Cardiac muscle cell (in vitro differentiated cells and primary cell): ENCODE data around the gene PLA2G4B. TPM values are rescaled to one million over a fixed set of nuclear protein-coding genes. Genes with fewer than 3 reads are reported as not detected.
"Not testable (repeated sequence)": the region's sequence is repeated elsewhere in the genome, so short reads cannot be mapped to it uniquely, and the experiment has no call there.

Experiments
- DNase-seq, 2 donors: peaks; one replicate each; pipeline versions ENCODE4 v3.0.0 to v3.0.0-alpha.2; 2010 to 2017; ENCODE audit warnings: low read depth in 1 of 2, low spot score in 1 of 2
- H3K27ac ChIP-seq: fragments of 200-600 bp; sonication (generic); 2 replicates; pipeline ENCODE4 v1.5.1; 2016
- H3K27me3 ChIP-seq: fragments of 200-600 bp; sonication (generic); 2 replicates; pipeline ENCODE4 v1.6.0; 2016; ENCODE audit warnings: control low read depth
- H3K36me3 ChIP-seq: fragments of 200-600 bp; sonication (generic); 2 replicates; pipeline ENCODE4 v1.5.1; 2016; ENCODE audit warnings: control low read depth
- H3K4me1 ChIP-seq: fragments of 200-600 bp; sonication (generic); 2 replicates; pipeline ENCODE4 v1.8.1; 2017; ENCODE audit warnings: low read depth, mild to moderate bottlenecking, mixed run types
- H3K4me3 ChIP-seq: fragments of 200-600 bp; sonication (generic); 2 replicates; pipeline ENCODE4 v1.5.1; 2016; ENCODE audit warnings: mild to moderate bottlenecking
- H3K9me3 ChIP-seq: fragments of 200-600 bp; sonication (generic); 2 replicates; pipeline ENCODE4 v1.5.1; 2017; ENCODE audit warnings: low read depth, mild to moderate bottlenecking, control low read depth
- polyA plus RNA-seq: library from polyadenylated mRNA; unstranded; fragments of >200 nt; fragmentation: Nextera tagmentation; extraction: Ambion mirVana; gene quantifications from 2 replicates; pipeline ENCODE4 v1.2.1, GENCODE V29; 2016
- total RNA-seq: library from RNA; depleted of rRNA; stranded (reverse); fragments of >200 nt; gene quantifications from 2 replicates; pipeline ENCODE4 v1.2.3, GENCODE V29; 2016
- TF ChIP-seq, protein P1 (sequence below): IDR thresholded peaks from 2 replicates; pipeline ENCODE4 v1.5.1; 2012; ENCODE audit warnings: low read depth, mild to moderate bottlenecking, low read length

The PLA2G4B gene
- total and polyA plus RNA-seq, 2 experiments from 2014 or later, result 20.1 to 29.1 TPM

DNA sequence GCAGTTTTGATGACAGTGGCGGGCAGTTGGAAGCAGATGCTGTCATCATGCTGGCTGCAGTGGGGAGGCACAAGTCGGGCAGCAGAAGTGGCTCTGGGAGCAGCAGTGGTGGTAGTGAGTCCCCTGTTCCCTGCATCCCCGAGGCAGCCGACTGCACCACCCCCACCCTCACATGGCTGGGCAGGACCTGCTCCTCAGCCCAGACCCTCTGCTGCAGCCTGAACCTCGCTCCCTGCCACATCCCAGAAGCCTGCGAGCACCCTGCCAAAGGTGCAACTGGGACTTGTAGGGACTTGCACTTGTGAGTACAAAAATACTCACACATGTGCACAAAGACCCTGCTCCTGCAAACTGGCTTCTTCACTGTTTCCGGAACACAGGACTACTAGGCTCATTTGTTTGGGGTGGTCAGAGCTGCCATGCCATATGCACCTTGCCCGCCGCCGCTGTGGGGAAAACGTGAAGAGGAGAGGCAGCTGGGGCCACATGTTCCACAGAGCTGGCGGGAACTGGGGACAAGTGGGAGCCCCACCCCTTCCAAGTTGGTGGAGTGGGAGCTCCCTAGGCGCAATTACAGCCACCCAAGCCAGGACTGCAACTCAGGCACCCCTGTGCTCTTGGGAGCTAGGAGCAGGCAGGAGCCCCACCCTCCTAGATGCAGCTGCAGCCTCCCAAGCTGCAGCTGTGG, 8.5 kb upstream of the PLA2G4B start:
- DNase-seq, result no peak
- Histone ChIP-seq H3K27ac (no peak overlapping the region), H3K27me3 (no peaks in the 10 kb centered on the region), H3K4me3 (no peak overlapping the region), H3K4me1 (no peaks in the 10 kb centered on the region), H3K36me3 (no peaks in the 10 kb centered on the region), H3K9me3 (no peaks in the 10 kb centered on the region)
- TF ChIP-seq, protein P1, sequence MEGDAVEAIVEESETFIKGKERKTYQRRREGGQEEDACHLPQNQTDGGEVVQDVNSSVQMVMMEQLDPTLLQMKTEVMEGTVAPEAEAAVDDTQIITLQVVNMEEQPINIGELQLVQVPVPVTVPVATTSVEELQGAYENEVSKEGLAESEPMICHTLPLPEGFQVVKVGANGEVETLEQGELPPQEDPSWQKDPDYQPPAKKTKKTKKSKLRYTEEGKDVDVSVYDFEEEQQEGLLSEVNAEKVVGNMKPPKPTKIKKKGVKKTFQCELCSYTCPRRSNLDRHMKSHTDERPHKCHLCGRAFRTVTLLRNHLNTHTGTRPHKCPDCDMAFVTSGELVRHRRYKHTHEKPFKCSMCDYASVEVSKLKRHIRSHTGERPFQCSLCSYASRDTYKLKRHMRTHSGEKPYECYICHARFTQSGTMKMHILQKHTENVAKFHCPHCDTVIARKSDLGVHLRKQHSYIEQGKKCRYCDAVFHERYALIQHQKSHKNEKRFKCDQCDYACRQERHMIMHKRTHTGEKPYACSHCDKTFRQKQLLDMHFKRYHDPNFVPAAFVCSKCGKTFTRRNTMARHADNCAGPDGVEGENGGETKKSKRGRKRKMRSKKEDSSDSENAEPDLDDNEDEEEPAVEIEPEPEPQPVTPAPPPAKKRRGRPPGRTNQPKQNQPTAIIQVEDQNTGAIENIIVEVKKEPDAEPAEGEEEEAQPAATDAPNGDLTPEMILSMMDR, result no peak

GRCh38 chr15:41831291-41831690, 7.4 kb upstream of the PLA2G4B start:
- not testable (repeated sequence) for H3K9me3 ChIP-seq, H3K27me3 ChIP-seq, H3K36me3 ChIP-seq

GRCh38 chr15:41832208-41832607, 6.4 kb upstream of the PLA2G4B start:
- H3K36me3 ChIP-seq, result no peaks in the 10 kb centered on the region
- DNase-seq, result no peak

More at GRCh38 chr15:41831291-41831690, 7.4 kb upstream of the PLA2G4B start:
- not testable (repeated sequence) for DNase-seq, H3K4me3 ChIP-seq, H3K27ac ChIP-seq, H3K4me1 ChIP-seq

DNA sequence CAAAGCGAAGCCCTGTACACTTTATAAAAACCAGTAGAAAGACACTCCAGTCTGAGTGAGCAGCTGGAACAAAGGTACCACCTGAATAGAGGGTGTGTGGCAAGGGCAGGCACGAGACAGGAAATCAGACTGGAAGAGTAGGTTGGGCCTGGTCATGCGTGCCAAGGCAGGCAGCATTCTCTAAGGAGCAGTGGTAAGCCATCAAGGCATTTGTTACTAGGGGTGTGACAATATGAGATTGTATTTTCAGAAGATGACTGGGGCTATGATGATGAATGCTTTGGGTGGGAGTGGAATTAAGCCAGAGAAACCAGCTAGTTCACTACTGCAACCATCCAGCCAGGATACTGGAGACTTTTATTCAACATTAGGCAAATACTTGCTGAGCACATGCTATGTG, 5.8 kb upstream of the PLA2G4B start:
- no peak for DNase-seq
- Histone ChIP-seq H3K9me3 (no peaks in the 10 kb centered on the region), H3K4me1 (no peaks in the 10 kb centered on the region), H3K4me3 (no peak overlapping the region), H3K36me3 (no peaks in the 10 kb centered on the region), H3K27me3 (no peaks in the 10 kb centered on the region), H3K27ac (no peak overlapping the region)
- TF ChIP-seq, protein P1, result no peak

More at GRCh38 chr15:41832208-41832607, 6.4 kb upstream of the PLA2G4B start:
- Histone ChIP-seq H3K4me1 (no peaks in the 10 kb centered on the region), H3K9me3 (no peaks in the 10 kb centered on the region), H3K4me3 (no peak overlapping the region), H3K27ac (no peak overlapping the region), H3K27me3 (no peaks in the 10 kb centered on the region)
- TF ChIP-seq, protein P1, result no peak

GRCh38 chr15:41834096-41834495, 4.6 kb upstream of the PLA2G4B start:
- H3K4me3 ChIP-seq, result no peak overlapping the region
- H3K27ac ChIP-seq, result no peak overlapping the region
- DNase-seq, result no peak
- no peaks in the 10 kb centered on the region for H3K27me3 ChIP-seq
- H3K36me3 ChIP-seq, result no peaks in the 10 kb centered on the region
- no peaks in the 10 kb centered on the region for H3K9me3 ChIP-seq
- no peaks in the 10 kb centered on the region for H3K4me1 ChIP-seq
- TF ChIP-seq, protein P1, result no peak

GRCh38 chr15:41836073-41836472, 2.6 kb upstream of the PLA2G4B start:
- no peaks in the 10 kb centered on the region for H3K4me1 ChIP-seq
- H3K36me3 ChIP-seq, result no peaks in the 10 kb centered on the region

More at GRCh38 chr15:41836073-41836472, 2.6 kb upstream of the PLA2G4B start:
- no peak overlapping the region for H3K27ac ChIP-seq
- H3K9me3 ChIP-seq, result no peaks in the 10 kb centered on the region
- H3K27me3 ChIP-seq, result no peaks in the 10 kb centered on the region
- no peak for DNase-seq
- TF ChIP-seq, protein P1, result no peak
- H3K4me3 ChIP-seq, result no peak overlapping the region
